HG03565 (cell line): ENCODE results near the gene MORN2.
A peak's percentile ranks its signal among the peaks of the same experiment; 100 is the strongest.

ENCODE experiments used
- ATAC-seq: cut with Tn5 transposase; IDR thresholded peaks from one replicate; pipeline ENCODE4 v1.9.1; 2021; ENCODE audit warnings: mild to moderate bottlenecking, moderate library complexity; ENCODE audit not compliant: unreplicated experiment

Gene MORN2

DNA sequence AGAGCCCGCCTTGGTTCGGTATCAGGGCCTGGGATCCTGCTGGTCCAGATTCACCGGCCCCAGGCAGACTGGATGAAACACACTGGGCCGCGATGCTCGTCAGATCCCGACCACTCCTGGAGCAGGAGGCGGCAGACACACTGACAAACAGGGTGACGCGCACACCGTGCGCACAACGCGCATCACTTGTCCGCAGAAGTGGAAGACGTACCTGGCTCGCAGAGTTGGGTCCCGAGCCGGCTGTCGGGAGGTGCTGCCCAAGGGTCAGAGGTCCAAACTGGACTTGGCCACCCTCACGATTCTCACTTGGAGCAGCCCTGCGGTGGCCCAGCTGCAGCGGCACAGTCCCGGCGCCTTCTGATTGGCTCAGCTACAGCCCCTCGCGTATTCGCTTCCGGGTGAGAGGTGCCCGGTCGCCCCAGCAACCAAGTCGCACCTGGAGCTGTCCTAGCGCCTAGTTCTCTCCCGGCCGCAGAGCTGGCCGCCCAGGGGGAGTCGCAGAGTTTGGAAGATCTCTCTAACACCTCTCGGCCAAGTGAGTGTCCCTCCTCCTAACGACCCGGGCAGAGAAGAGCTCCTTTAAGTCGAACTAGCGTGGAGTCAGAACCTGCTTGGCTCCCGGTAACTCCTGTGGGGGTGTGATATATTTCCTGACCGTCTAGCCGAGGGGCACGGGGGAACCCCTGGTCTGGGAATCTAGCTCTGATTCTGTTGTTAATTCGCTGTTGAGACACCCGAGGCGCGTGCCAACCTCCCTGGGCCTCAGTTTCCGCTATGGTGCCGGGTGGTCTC is at the start of gene MORN2, which contains the start of gene DHX57:
MORN2 (plus strand) TSS at position 401 of the 792 bp plus-strand sequence.
DHX57 (minus strand) TSS at position 359 of the 792 bp plus-strand sequence. CDS start 7,529 bp downstream, outside the sequence.
- ATAC-seq: peak; percentile 98

DNA sequence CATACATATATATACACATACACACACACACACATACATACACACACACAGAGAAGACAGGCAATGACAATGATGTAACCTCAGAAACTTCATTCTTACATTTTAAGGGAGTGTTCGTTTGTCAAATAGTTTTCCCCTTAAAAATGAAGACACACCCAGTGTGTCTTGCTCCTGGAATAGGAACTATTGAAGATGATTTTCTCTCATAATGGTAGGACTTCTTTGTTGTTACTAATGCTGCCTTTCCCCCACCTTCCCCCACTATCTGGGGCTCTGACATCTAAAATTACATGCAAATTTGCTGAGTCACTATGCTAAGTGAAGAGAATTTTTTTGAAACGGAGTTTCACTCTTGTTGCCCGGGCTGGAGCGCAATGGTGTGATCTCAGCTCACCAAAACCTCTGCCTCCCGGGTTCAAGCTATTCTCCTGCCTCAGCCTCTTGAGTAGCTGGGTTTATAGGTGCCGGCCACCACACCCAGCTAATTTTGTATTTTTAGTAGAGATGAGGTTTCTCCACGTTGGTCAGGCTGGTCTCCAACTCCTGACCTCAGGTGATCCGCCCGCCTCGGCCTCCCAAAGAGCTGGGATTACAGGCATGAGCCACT is 48.1 kb upstream of the MORN2 start:
- peak; percentile 41 for ATAC-seq

GRCh38 chr2:38828460-38828859 is 47.3 kb upstream of the MORN2 start:
- ATAC-seq: no peak

DNA sequence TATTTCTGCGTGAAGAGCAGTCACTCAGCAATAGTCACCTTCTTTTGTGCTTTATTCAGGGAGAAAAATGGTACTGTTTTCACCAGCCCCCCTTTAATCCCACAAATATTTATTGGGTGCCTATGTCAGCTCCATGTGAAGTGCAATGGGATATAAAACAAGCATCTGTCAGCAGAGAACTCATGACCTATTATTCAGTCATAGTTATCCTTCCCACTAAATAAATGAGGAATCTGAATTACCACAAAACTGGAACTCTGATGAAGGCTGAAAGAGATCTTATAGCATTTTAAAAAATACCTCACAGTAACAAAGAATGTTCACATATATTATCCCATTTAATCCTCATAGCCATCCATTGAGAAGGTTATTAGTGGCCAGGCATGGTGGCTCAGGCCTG is 45.8 kb upstream of the MORN2 start:
- no peak for ATAC-seq

DNA sequence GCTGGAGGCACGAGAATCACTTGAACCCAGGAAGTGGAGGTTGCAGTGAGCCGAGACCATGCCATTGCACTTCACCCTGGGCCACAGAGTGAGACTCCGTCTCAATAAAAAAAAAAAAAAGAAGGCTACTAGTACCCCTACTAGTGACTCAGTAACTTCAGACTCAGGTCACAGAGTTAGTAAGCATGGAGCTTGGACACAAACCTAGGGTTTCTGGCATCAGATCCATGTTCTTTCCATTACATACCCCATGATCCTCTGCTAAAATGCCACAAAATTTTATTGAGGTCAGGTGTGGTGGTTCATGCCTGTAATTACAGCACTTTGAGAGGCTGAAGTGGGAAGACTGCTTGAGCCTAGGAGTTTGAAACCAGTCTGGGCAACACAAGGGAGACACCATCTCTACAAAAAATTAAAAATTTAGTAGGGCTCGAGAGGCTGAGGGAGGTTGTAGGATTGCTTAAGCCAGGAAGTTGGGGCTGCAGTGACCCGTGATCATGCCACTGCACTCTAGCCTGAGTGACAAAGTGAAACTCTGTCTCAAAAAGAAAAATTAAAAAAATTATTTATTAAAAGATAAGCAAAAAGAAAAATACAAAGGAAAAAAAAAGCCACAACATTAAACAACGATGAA is 45.1 kb upstream of the MORN2 start:
- ATAC-seq: no peak

- ATAC-seq: no peak
Measured at GRCh38 chr2:38835015-38835601, 40.7 kb upstream of the MORN2 start.

GRCh38 chr2:38835990-38836389 is 39.8 kb upstream of the MORN2 start:
- ATAC-seq: peak; percentile 85

- no peak for ATAC-seq
Measured at GRCh38 chr2:38836791-38837190, 39.0 kb upstream of the MORN2 start.

GRCh38 chr2:38850045-38850444 is 25.7 kb upstream of the MORN2 start:
- ATAC-seq: peak; percentile 82

DNA sequence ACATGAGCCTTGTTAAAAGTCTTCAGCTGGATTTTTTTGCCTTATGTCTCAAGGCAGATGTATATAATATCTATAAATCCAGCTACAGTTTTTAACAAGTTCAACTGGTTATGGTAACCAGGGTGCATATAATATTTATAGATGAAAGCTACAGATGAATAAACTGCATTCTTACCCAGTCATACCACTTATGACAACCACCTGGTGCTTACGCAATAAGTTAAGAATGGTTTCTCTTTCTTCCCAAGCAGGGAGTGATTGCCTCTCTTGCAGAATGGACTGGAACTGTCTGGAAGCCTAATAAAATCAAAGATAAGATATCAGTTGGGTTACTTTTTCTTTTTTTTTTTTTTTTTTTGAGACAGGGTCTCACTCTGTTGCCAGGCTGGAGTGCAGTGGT is 19.6 kb upstream of the MORN2 start:
- ATAC-seq: no peak

DNA sequence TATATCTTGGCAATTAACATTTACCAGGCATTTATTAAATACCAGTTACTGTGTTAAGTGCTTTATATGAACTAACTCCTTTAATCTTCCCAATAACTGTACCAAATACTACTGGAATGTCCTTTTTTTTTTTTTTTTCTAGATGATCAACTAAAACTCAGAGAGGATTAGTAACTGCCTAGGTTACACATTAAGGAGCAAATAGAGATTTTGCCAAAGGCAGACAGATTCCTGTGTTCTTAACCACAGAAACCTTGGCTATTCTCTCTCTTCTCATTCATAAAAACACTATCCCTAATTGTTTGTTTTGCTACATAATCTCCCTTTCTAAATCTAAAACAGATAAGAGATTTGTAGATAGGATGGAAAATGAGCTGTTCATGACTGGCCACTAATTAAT is 13.3 kb upstream of the MORN2 start:
- no peak for ATAC-seq

GRCh38 chr2:38863061-38863695 is 12.6 kb upstream of the MORN2 start:
- ATAC-seq: no peak

GRCh38 chr2:38866773-38867443 is 8.9 kb upstream of the MORN2 start:
- ATAC-seq: no peak

DNA sequence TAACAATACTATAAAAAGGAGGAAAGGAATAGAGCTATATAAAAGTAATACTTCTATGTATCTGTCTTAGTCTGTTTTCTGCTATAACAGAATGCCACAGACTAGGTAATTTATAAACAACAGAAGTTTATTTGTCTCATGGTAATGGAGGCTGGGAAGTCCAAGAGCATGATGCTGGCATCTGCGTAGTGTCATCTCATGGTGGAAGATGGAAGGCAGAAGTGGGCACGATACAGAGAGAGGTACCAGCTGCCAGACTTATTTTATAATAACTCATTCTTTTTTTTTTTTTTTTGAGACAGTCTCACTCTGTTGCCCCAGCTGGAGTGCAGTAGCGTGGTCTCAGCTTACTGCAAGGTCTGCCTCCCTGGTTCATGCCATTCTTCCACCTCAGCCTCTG is 4.3 kb upstream of the MORN2 start:
- no peak for ATAC-seq

DNA sequence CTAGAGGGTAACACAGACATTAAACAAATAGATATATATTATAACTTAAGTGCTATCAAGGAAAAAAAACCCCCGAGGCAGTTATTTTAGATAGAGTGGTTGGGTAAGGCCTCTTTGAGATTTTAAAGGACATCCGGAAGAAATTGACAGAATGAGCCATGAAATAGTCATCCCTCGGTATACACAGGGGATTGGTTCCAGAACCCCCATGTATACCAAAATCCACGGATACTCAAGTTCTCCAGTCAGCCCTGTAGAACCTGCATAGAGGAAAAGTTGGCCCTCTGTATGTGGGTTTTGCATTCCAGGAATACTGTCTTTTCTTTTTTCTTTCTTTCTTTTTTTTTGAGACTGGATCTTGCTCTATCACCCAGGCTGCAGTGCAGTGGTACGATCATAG is 2.0 kb upstream of the MORN2 start:
- ATAC-seq: no peak

- ATAC-seq: no peak
Measured at GRCh38 chr2:38875227-38875575, 575 bp upstream of the MORN2 start.

DNA sequence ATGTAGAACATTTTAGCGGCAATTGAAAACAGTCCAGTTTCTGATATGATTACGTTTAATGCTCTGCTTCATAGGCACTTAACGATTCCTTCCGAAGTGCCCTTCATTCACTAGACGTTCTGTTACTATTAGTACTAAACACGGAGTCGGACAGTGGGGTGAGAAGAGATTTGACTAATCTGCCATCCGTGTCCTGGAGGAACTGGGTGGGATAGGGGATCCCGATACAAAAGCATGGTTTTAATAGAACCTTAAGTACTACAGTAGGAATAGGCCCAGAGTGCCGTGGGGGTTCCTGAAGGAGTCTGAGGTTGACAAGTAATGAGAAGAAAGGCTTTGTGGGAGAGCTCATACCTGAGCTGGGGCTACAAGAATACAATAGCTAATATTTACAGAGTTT is 631 bp downstream of the MORN2 start:
- no peak for ATAC-seq

DNA sequence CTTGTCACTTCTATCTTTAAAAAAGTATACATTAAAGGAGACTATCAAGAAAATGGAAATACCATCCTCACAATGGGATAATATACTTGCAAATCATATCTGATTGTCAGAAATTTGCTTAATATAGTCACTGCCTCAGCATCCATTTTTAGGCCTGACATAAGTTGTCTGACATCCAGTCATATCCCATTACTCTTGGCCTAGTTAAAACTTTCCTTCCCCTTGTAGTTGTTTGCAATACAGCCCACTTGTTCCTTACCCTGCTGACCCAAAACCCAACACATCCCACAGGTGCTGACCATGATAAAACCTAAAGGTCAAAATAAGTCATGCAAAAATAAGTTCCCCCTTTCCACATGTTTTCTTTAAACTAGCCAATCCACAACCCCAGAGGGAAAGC is 10.3 kb downstream of the MORN2 start:
- no peak for ATAC-seq

- no peak for ATAC-seq
Measured at GRCh38 chr2:38887347-38887746, 11.6 kb downstream of the MORN2 start.

GRCh38 chr2:38887902-38888554 is 12.3 kb downstream of the MORN2 start:
- ATAC-seq: no peak
